K562 (cell line): ENCODE measurements around the gene RNF168. TPM values are rescaled to one million over a fixed set of nuclear protein-coding genes. Genes with fewer than 3 reads are reported as not detected.

Source experiments
- BDP1 ChIP-seq: IDR thresholded peaks from 3 replicates; pipeline ENCODE4 v1.6.1; 2011; ENCODE audit not compliant: insufficient read length, insufficient read depth
- CBFA2T2 ChIP-seq: fragments of 450-650 bp; conservative IDR thresholded peaks from 2 replicates; pipeline ENCODE4 v1.6.1; 2017; ENCODE audit warnings: mild to moderate bottlenecking
- CCNT2 ChIP-seq: IDR thresholded peaks from 2 replicates; pipeline ENCODE4 v1.6.1; 2011; ENCODE audit warnings: borderline replicate concordance, low read depth, mild to moderate bottlenecking, moderate library complexity, mixed read lengths, low read length; ENCODE audit not compliant: insufficient read length; ENCODE audit errors: extremely low read depth
- ESRRA ChIP-seq: fragments of 450-650 bp; IDR thresholded peaks from 2 replicates; pipeline ENCODE4 v1.6.1; 2014; ENCODE audit warnings: low read depth, mild to moderate bottlenecking, moderate library complexity, borderline replicate concordance
- ETV5 ChIP-seq: sonication (generic); formaldehyde crosslinking; IDR thresholded peaks from 2 replicates; pipeline ENCODE4 v1.4.0; 2020; ENCODE audit warnings: low read depth, mild to moderate bottlenecking, missing genetic modification reagents
- RBM34 ChIP-seq: fragments of 200-400 bp; formaldehyde crosslinking; IDR thresholded peaks from 2 replicates; pipeline ENCODE4 v1.6.1; 2018; ENCODE audit warnings: low read length, borderline replicate concordance; ENCODE audit not compliant: insufficient read depth
- XRCC3 ChIP-seq: fragments of 450-650 bp; IDR thresholded peaks from 2 replicates; pipeline ENCODE4 v1.6.1; 2017; ENCODE audit warnings: mild to moderate bottlenecking, moderate library complexity
- polyA plus RNA-seq, 8 experiments: library from polyadenylated mRNA; depleted of rRNA in 4 of 8; stranded (reverse) in 5 of 8; unstranded in 3 of 8; fragments of >200 nt; fragmentation: Nextera tagmentation in 2 of 8; fragmentation: Illumina TruSeq in 1 of 8; extraction: Ambion mirVana in 2 of 8; extraction: Trizol in 1 of 8; gene quantifications; 2 replicates each; pipeline versions ENCODE4 v1.2.1 to v1.2.3, GENCODE V29; 2011 to 2014; ENCODE audit warnings: inconsistent platforms in 1 of 8, missing spikeins in 1 of 8
- total RNA-seq, 7 experiments: library from RNA; depleted of rRNA in 6 of 7; stranded (reverse); fragments of >200 nt in 6 of 7; fragmentation: Illumina TruSeq in 2 of 7; extraction: Trizol in 2 of 7; gene quantifications; 2 replicates each; pipeline versions ENCODE4 v1.2.1 to v1.2.3, GENCODE V29; 2011 to 2021; ENCODE audit warnings: low replicate concordance in 1 of 7
- TF ChIP-seq, protein P1 (sequence below): fragments of 250-450 bp; sonication (Bioruptor Pico); IDR thresholded peaks from 2 replicates; pipeline ENCODE4 v1.5.0; 2021; ENCODE audit warnings: mild to moderate bottlenecking, borderline replicate concordance
- TF ChIP-seq, protein P2 (sequence below): fragments of 250-450 bp; sonication (Bioruptor Pico); IDR thresholded peaks from 2 replicates; pipeline ENCODE4 v1.5.0; 2020; ENCODE audit warnings: mild to moderate bottlenecking, borderline replicate concordance
- TF ChIP-seq, protein P3 (sequence below): fragments of 250-450 bp; sonication (Bioruptor Pico); IDR thresholded peaks from 2 replicates; pipeline ENCODE4 v1.5.0; 2021
- TF ChIP-seq, protein P4 (sequence below), 2 experiments: fragments of 450-650 bp; IDR thresholded peaks; 2 replicates each; pipeline ENCODE4 v1.6.1; 2016
- TF ChIP-seq, protein P5 (sequence below), 3 experiments: fragments of 200-800 bp in 1 of 3; fragments of 250-450 bp in 1 of 3; fragments of 450-650 bp in 1 of 3; sonication (Bioruptor Pico) in 1 of 3; sonication (Bioruptor generic) in 1 of 3; formaldehyde crosslinking in 1 of 3; IDR thresholded peaks; 2 replicates each; pipeline versions ENCODE4 v1.6.1 to v1.8.0; 2016 to 2022; ENCODE audit warnings: mild to moderate bottlenecking in 2 of 3, missing genetic modification characterization in 2 of 3, missing compliant biosample characterization in 1 of 3, moderate library complexity in 1 of 3
- TF ChIP-seq, protein P6 (sequence below): fragments of 450-650 bp; formaldehyde crosslinking; IDR thresholded peaks from 2 replicates; pipeline ENCODE4 v1.4.0; 2022; ENCODE audit warnings: mild to moderate bottlenecking, moderate library complexity

The RNF168 gene
- total and polyA plus RNA-seq, 9 of the 15 experiments (the other 6 are each of a cell fraction or from before 2014, with no cell fraction given), result 6.0 to 32.1 (median 16.6) TPM

DNA sequence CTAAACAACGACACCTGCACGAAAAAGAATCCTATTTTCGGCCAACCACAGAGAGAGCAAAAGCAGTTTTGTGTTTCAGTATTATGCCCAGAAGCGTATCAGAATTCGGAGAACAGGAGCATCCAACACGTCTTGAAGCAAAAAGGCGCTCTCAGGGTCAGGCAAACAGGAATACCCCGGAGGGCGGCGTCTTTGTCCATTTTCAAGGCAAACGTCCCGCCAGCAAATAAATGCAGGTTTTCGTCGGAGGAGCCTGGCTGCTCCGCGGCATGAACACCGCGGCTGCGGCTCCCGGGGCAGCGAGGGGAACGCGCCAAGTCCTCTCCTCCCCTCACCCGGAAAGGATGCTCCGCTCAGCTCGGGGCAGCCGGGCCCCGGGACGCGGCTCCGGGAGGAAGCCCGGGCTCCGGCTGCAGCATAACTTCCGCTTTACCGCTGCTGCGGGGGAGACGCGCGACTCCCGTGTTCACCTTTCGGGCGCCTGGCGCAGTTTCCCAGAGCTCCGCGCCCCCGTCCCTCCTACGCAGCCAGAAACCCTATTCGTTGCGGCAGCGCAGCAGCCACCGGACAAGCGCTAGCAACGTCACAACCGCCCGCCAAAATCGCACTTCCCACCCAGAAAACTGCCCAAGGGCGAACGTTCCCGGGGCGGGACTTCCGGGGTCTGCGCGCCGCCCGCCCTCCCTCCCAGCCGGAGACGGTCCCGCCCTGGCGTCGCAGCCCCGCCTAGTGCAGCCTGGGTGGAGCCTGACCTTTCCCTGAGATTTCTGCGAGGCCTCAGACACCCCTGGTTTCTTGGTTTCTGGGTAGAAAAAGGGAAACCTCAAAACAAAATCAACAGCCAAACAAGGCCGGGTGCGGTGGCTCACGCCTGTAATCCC is at the start of gene RNF168 (continued):
- TF ChIP-seq CCNT2 (peak; percentile 98), BDP1 (no peak), ETV5 (CRISPR knock-in tag) (peak; percentile 80; the same call in 1 of the 2 replicates), CBFA2T2 (peak; percentile 35; the same call in 1 of the 2 replicates), RBM34 (no peak), XRCC3 (no peak), ESRRA (peak; percentile 94)
- TF ChIP-seq, protein P1, sequence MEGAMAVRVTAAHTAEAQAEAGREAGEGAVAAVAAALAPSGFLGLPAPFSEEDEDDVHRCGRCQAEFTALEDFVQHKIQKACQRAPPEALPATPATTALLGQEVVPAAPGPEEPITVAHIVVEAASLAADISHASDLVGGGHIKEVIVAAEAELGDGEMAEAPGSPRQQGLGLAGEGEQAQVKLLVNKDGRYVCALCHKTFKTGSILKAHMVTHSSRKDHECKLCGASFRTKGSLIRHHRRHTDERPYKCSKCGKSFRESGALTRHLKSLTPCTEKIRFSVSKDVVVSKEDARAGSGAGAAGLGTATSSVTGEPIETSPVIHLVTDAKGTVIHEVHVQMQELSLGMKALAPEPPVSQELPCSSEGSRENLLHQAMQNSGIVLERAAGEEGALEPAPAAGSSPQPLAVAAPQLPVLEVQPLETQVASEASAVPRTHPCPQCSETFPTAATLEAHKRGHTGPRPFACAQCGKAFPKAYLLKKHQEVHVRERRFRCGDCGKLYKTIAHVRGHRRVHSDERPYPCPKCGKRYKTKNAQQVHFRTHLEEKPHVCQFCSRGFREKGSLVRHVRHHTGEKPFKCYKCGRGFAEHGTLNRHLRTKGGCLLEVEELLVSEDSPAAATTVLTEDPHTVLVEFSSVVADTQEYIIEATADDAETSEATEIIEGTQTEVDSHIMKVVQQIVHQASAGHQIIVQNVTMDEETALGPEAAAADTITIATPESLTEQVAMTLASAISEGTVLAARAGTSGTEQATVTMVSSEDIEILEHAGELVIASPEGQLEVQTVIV (CRISPR knock-in tag), result no peak
- TF ChIP-seq, protein P2, sequence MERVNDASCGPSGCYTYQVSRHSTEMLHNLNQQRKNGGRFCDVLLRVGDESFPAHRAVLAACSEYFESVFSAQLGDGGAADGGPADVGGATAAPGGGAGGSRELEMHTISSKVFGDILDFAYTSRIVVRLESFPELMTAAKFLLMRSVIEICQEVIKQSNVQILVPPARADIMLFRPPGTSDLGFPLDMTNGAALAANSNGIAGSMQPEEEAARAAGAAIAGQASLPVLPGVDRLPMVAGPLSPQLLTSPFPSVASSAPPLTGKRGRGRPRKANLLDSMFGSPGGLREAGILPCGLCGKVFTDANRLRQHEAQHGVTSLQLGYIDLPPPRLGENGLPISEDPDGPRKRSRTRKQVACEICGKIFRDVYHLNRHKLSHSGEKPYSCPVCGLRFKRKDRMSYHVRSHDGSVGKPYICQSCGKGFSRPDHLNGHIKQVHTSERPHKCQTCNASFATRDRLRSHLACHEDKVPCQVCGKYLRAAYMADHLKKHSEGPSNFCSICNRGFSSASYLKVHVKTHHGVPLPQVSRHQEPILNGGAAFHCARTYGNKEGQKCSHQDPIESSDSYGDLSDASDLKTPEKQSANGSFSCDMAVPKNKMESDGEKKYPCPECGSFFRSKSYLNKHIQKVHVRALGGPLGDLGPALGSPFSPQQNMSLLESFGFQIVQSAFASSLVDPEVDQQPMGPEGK (CRISPR knock-in tag), result no peak
- TF ChIP-seq, protein P3, sequence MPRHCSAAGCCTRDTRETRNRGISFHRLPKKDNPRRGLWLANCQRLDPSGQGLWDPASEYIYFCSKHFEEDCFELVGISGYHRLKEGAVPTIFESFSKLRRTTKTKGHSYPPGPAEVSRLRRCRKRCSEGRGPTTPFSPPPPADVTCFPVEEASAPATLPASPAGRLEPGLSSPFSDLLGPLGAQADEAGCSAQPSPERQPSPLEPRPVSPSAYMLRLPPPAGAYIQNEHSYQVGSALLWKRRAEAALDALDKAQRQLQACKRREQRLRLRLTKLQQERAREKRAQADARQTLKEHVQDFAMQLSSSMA (CRISPR knock-in tag), result 0 out of 2 replicates have a peak, but pooled peaks have one; percentile 35
- TF ChIP-seq, protein P4, sequence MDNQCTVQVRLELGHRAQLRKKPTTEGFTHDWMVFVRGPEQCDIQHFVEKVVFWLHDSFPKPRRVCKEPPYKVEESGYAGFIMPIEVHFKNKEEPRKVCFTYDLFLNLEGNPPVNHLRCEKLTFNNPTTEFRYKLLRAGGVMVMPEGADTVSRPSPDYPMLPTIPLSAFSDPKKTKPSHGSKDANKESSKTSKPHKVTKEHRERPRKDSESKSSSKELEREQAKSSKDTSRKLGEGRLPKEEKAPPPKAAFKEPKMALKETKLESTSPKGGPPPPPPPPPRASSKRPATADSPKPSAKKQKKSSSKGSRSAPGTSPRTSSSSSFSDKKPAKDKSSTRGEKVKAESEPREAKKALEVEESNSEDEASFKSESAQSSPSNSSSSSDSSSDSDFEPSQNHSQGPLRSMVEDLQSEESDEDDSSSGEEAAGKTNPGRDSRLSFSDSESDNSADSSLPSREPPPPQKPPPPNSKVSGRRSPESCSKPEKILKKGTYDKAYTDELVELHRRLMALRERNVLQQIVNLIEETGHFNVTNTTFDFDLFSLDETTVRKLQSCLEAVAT (IDR thresholded peaks at IDR 0.05), result peak; percentile 72 to 87; a peak in 3 of 4 replicates
- TF ChIP-seq, protein P5, sequence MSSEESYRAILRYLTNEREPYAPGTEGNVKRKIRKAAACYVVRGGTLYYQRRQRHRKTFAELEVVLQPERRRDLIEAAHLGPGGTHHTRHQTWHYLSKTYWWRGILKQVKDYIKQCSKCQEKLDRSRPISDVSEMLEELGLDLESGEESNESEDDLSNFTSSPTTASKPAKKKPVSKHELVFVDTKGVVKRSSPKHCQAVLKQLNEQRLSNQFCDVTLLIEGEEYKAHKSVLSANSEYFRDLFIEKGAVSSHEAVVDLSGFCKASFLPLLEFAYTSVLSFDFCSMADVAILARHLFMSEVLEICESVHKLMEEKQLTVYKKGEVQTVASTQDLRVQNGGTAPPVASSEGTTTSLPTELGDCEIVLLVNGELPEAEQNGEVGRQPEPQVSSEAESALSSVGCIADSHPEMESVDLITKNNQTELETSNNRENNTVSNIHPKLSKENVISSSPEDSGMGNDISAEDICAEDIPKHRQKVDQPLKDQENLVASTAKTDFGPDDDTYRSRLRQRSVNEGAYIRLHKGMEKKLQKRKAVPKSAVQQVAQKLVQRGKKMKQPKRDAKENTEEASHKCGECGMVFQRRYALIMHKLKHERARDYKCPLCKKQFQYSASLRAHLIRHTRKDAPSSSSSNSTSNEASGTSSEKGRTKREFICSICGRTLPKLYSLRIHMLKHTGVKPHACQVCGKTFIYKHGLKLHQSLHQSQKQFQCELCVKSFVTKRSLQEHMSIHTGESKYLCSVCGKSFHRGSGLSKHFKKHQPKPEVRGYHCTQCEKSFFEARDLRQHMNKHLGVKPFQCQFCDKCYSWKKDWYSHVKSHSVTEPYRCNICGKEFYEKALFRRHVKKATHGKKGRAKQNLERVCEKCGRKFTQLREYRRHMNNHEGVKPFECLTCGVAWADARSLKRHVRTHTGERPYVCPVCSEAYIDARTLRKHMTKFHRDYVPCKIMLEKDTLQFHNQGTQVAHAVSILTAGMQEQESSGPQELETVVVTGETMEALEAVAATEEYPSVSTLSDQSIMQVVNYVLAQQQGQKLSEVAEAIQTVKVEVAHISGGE (CRISPR knock-in tag; IDR thresholded peaks at IDR 0.05), result peak; percentile 34 to 87 (median 61); a peak in 4 of 6 replicates
- TF ChIP-seq, protein P6, sequence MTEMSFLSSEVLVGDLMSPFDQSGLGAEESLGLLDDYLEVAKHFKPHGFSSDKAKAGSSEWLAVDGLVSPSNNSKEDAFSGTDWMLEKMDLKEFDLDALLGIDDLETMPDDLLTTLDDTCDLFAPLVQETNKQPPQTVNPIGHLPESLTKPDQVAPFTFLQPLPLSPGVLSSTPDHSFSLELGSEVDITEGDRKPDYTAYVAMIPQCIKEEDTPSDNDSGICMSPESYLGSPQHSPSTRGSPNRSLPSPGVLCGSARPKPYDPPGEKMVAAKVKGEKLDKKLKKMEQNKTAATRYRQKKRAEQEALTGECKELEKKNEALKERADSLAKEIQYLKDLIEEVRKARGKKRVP (CRISPR knock-in tag), result no peak
